NCI-H187 (cell line): ENCODE measurements around the gene IGFALS.

Experiments
- DNase-seq, 2 experiments: peaks; one replicate each; lab custom pipeline; 2025; lab: John Stamatoyannopoulos, UW

The IGFALS gene

DNA sequence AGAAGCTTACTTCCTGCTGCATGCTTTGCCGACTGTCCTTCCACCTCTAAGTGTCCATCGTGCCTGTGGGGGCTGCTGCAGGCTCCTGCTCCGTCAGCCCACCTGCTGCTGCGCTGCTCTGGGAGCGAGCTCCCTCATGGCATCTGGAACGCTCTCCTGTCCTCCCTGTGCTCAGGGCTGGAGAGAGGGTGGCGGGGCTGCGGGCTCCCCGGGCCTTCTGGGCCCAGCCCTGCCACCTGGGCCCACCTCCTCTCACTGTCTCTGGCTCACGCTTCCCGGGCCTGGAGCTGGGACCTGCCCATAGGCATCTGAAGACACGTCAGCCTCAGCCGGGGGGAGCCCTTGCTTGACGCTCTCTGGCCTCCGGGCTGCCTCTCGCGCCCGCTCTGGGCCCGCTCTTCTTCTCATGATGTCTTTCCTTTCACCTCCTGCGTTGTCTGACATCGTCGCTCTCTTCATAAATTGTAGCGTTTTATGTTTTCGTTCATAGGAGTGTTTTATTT lies 49.1 kb downstream of the IGFALS start:
- DNase-seq: no peak

DNA sequence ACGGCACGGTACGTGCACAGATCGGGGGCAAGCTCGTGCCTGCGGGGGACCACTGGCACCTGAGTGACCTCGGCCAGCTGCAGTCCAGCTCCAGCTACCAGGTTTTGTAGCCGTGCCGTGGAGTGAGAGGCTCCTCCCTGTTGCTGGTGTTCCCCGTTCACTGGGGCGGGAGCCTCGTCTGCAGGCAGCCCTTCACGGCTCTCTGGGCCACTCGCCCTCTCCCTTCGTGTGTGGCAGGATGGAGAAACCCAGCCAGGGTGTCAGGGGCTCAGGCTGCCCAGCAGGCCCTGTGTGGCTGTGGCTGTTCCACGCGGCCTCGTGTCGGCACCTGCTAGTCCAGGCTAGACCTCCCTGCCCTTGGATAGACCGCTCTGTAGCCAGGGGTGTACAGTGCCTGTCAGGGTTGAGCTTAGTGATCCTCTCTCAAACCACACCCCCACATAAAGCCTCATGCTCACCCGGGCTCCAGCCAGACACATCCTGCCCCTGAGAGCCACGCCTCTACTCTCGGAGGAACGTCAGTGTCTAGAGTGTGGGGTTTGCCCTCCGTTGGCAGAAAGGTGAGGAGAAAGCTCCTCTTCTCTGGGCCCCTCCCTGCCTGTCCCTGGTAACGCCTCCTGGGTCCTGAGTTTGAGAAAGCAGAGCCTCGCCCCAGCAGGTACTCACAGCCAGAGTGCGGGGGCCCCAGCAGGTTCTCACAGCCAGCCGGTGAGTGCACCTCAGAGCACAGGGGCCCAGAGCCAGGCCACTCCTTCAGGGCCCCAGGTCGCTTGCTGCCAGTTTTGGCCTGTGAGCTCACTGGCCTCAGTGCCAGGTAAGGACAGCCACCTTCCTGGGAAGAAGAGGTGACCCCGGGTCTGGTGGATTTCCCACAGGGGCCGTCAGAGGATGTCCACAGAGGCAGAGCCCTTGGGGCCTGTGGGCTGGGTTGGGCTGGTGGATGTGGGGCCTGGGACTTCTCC lies 49.8 kb downstream of the IGFALS start:
- DNase-seq: no peak

DNA sequence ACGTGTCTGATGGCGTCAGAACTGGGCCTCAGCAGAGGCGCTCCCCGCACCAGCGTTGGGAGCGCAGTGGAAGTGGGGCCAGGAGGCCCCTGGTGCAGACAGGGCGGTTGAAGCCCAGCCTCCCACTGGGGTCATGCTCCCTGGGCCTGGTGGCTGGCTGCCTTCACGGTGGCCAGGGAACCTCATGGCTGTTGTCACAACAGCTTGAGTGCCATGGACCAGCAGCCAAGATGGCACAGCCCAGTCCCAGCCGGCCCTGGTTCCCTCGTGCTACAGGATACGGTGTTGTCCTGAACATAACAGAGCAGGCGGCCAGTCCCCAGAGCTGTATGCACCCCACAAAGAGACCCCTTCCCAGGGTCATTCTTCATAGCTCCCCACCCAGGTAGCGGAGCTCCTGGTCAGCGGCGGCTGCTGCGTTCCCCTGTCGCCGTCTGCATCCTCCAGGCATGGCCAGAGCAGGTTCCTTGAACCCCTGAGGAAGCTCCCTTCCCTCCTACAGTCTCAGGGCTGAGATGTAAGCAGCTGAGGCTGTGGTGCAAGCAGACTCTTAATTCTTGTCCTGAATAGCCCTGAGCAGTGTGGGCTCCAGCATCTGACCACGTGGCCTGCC lies 51.8 kb downstream of the IGFALS start:
- no peak for DNase-seq

DNA sequence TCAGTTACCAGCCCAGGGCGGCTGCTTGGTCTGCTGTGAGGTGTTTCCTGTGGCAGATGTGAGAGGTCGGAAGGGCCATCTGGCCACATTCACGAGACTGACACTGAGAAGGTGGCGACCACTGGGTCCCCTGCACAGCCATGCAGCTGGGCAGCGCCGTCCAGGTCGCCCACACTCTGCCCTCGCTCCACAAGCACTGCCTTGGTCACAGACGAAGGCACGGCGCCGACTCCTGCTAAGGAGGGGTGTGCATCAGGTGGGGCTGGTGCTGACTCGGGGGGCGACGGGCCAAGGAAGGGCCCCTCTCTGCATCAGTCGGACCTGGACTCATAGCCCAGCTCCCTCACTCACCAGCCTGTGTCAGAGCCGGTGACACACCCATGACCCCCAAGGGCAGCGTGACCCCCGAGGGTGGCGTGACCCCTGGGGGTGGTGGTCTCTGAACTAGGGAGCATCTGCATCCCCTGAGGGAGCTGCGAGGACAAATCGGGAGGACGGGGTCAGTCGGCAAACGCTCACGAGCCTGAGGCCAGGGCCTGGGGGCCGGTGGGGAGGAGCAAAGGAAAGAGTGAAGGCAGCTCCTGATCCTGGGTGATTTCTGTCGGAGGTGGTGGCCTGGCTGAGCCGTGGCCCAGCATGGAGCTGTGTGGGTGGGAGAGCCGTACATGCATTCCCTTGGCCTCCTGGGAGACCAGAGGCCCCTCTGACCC lies 52.6 kb downstream of the IGFALS start:
- no peak for DNase-seq
